Parathyroid adenoma (tissue), 2 donors: Measurements from ENCODE around the gene WNT9B.

Experiments used
- H2AFZ ChIP-seq: fragments of 300-600 bp; sonication (generic); one replicate; pipeline ENCODE4 v1.7.0; 2017; ENCODE audit warnings: antibody characterized with exemption, mild to moderate bottlenecking
- H3K27ac ChIP-seq: fragments of 300-600 bp; sonication (generic); one replicate; pipeline ENCODE4 v1.7.0; 2017
- H3K27me3 ChIP-seq: fragments of 300-600 bp; sonication (generic); one replicate; pipeline ENCODE4 v1.7.0; 2017; ENCODE audit warnings: low read length; ENCODE audit not compliant: control insufficient read depth, insufficient read depth
- H3K36me3 ChIP-seq: fragments of 300-600 bp; sonication (generic); one replicate; pipeline ENCODE4 v1.7.0; 2017; ENCODE audit warnings: low read length; ENCODE audit not compliant: control insufficient read depth, insufficient read depth
- H3K4me1 ChIP-seq: fragments of 300-600 bp; sonication (generic); one replicate; pipeline ENCODE4 v1.7.0; 2017; ENCODE audit warnings: control low read depth
- H3K4me2 ChIP-seq: fragments of 300-600 bp; sonication (generic); one replicate; pipeline ENCODE4 v1.7.0; 2017; ENCODE audit warnings: low read length
- H3K4me3 ChIP-seq: fragments of 300-600 bp; sonication (generic); one replicate; pipeline ENCODE4 v1.7.0; 2017; ENCODE audit warnings: low read depth, low read length
- H3K79me2 ChIP-seq: fragments of 300-600 bp; sonication (generic); one replicate; pipeline ENCODE4 v1.7.0; 2017; ENCODE audit warnings: control low read depth
- H3K9ac ChIP-seq: fragments of 300-600 bp; sonication (generic); one replicate; pipeline ENCODE4 v1.7.0; 2017; ENCODE audit warnings: mild to moderate bottlenecking
- H3K9me3 ChIP-seq: fragments of 300-600 bp; sonication (generic); one replicate; pipeline ENCODE4 v1.7.0; 2017; ENCODE audit warnings: low read length; ENCODE audit not compliant: control insufficient read depth
- TF ChIP-seq, protein P1 (sequence below): fragments of 300-600 bp; sonication (generic); IDR thresholded peaks from one replicate; pipeline ENCODE4 v1.7.0; 2017; ENCODE audit warnings: antibody characterized with exemption, mild to moderate bottlenecking
- donor health status: primary hyperparathyroidism.

The WNT9B gene

DNA sequence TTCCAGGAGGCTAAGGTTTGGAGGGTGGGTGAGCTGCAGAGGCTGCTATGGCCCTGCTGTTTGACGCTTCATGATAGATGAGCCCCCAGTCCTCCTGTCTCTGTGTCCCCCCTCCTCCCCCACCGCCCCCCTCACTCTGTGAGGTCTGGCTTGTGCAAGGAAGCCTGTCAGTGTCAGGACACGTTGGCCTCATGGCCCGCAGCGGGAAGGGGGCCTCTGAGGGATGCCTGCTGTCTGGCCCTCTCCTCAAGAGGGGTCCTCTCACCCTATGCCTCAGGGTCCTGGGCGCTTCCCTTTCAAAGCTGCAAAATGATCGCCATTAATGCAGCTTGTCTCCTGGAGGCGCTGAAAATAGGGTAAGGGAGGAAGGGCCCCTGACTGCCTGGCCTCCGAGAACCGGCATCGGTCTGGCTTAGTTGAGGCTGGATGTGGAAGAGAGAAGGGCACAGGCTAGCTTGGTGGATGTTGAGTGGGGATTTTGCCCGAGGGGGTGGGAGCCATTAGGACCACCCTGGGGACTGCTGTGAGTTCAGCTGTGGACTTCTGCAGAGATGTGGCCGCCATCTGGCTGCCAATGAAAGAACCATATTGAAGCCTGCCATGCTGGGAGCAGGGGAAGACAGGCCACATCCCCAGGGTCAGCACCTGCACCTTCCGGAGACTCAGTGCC is 56.8 kb downstream of the WNT9B start:
- Histone ChIP-seq H3K4me2 (no peak overlapping the region), H3K27me3 (no peaks in the 10 kb centered on the region), H3K9me3 (no peaks in the 10 kb centered on the region), H2AFZ (no peak overlapping the region), H3K4me3 (no peak overlapping the region), H3K27ac (no peak overlapping the region), H3K79me2 (no peaks in the 10 kb centered on the region), H3K36me3 (no peaks in the 10 kb centered on the region), H3K4me1 (no peaks in the 10 kb centered on the region), H3K9ac (no peak overlapping the region)
- TF ChIP-seq, protein P1, sequence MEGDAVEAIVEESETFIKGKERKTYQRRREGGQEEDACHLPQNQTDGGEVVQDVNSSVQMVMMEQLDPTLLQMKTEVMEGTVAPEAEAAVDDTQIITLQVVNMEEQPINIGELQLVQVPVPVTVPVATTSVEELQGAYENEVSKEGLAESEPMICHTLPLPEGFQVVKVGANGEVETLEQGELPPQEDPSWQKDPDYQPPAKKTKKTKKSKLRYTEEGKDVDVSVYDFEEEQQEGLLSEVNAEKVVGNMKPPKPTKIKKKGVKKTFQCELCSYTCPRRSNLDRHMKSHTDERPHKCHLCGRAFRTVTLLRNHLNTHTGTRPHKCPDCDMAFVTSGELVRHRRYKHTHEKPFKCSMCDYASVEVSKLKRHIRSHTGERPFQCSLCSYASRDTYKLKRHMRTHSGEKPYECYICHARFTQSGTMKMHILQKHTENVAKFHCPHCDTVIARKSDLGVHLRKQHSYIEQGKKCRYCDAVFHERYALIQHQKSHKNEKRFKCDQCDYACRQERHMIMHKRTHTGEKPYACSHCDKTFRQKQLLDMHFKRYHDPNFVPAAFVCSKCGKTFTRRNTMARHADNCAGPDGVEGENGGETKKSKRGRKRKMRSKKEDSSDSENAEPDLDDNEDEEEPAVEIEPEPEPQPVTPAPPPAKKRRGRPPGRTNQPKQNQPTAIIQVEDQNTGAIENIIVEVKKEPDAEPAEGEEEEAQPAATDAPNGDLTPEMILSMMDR, result no peak

DNA sequence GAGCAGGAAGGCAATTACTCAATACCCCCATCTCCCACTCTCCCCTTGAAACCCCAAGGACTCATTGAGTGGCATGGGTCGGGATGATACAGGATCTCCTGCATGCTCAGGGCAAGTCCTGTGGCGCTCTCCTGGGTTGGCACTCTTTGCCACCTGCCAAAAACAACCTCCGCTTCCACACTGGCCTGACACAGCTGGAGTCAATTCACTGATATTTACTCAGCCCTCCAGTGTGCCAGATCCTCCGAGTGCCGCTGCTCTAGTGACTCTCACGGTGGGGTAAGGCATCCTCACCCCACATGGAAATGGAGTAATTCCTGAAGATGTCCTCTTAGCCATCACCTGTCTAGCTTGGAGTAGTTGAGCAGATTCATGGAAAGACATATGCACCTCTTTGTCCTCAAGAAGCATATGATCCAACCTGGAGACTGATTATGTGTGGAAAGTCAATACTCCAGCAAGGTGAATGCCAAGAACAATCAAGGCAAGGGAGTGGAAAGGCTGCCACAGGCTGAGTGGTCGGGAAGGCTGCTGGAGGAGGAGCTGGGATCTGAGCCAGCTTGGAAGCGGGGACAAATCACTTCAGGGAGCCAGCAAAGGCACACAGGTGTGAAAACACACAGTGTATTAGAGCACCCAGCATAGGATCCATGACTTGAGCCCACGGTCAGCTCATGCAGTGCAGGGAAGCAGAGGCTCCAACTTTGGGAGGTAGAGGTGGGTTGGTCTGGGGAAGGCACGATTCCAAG is 59.0 kb downstream of the WNT9B start:
- Histone ChIP-seq H3K9ac (no peak overlapping the region), H3K4me2 (no peak overlapping the region), H3K27me3 (no peaks in the 10 kb centered on the region), H3K36me3 (no peaks in the 10 kb centered on the region), H3K9me3 (no peaks in the 10 kb centered on the region), H3K79me2 (no peaks in the 10 kb centered on the region), H3K27ac (no peak overlapping the region), H3K4me1 (no peaks in the 10 kb centered on the region), H3K4me3 (no peak overlapping the region), H2AFZ (no peak overlapping the region)
- TF ChIP-seq, protein P1, result no peak

DNA sequence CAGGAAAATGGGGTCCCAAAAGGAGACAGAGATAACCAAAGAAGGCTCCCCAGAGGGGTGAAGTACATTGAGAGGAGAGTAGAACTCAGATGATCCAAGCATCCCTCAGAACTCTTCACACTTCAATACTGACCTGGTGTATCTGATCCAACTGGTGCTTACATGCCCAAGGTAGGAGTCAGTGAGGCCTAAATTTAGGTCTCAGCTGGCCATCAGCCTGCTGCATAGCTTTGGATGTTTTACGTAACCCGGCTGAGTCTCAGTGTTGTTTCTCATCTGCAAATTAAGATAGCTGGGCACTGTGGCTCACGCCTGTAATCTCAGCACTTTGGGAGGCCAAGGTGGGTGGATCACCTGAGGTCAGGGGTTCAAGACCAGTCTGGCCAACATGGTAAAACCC is 59.9 kb downstream of the WNT9B start:
- no peak overlapping the region for H3K4me3 ChIP-seq
- no peak overlapping the region for H2AFZ ChIP-seq
- H3K27ac ChIP-seq, result no peak overlapping the region
- no peaks in the 10 kb centered on the region for H3K36me3 ChIP-seq
- no peak overlapping the region for H3K4me2 ChIP-seq
- no peaks in the 10 kb centered on the region for H3K9me3 ChIP-seq
- no peaks in the 10 kb centered on the region for H3K79me2 ChIP-seq
- TF ChIP-seq, protein P1, result no peak
- H3K27me3 ChIP-seq, result no peaks in the 10 kb centered on the region
- no peak overlapping the region for H3K9ac ChIP-seq
- no peaks in the 10 kb centered on the region for H3K4me1 ChIP-seq

DNA sequence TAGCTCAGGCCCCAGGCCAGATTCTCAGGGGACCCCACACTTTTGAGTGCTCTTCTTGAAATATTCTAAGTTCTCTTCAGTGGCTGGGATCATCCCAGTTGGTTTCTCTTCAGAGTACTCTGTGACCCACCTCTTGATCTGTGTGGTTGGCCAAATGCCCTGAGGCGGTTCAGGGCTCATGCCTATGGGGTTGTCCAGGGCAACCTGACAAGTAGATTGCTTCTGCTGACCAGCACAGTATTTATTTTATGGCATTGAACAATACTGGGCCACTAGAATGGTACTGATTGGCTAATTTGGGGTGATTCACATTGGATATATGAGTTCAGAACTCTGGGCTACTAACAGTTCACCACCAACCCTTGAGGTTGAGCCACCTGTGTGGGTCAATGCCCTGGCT is 64.2 kb downstream of the WNT9B start:
- no peaks in the 10 kb centered on the region for H3K9me3 ChIP-seq
- H3K4me2 ChIP-seq, result no peak overlapping the region
- H2AFZ ChIP-seq, result no peak overlapping the region
- H3K36me3 ChIP-seq, result no peaks in the 10 kb centered on the region
- no peaks in the 10 kb centered on the region for H3K4me1 ChIP-seq
- no peak overlapping the region for H3K27ac ChIP-seq
- TF ChIP-seq, protein P1, result no peak
- no peak overlapping the region for H3K4me3 ChIP-seq
- H3K79me2 ChIP-seq, result no peaks in the 10 kb centered on the region
- H3K27me3 ChIP-seq, result no peaks in the 10 kb centered on the region
- no peak overlapping the region for H3K9ac ChIP-seq
